ENCODE data around the gene TROAP.
A peak's percentile ranks its signal among the peaks of the same experiment; 100 is the strongest.
"Not testable (repeated sequence)": the region's sequence is repeated elsewhere in the genome, so short reads cannot be mapped to it uniquely, and the experiment has no call there.

The TROAP gene

DNA sequence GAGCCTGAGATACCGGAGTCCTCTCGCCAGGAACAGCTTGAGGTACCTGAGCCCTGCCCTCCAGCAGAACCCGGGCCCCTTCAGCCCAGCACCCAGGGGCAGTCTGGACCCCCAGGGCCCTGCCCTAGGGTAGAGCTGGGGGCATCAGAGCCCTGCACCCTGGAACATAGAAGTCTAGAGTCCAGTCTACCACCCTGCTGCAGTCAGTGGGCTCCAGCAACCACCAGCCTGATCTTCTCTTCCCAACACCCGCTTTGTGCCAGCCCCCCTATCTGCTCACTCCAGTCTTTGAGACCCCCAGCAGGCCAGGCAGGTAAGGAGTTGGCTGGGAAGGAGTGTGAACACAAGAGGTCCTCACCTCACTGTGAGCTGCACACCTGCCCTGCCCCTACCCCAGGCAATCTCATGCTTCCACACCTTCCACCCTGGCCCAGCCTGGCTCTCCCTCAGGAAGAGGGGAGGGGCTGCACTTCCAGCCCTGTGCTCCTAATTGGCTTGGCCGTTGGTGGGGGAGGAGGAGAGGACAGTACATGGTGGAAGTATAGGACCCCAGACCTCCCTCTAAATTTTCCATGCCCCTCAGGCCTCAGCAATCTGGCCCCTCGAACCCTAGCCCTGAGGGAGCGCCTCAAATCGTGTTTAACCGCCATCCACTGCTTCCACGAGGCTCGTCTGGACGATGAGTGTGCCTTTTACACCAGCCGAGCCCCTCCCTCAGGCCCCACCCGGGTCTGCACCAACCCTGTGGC, 7.8 kb downstream of the TROAP start:
- no peak for DNase-seq

DNA sequence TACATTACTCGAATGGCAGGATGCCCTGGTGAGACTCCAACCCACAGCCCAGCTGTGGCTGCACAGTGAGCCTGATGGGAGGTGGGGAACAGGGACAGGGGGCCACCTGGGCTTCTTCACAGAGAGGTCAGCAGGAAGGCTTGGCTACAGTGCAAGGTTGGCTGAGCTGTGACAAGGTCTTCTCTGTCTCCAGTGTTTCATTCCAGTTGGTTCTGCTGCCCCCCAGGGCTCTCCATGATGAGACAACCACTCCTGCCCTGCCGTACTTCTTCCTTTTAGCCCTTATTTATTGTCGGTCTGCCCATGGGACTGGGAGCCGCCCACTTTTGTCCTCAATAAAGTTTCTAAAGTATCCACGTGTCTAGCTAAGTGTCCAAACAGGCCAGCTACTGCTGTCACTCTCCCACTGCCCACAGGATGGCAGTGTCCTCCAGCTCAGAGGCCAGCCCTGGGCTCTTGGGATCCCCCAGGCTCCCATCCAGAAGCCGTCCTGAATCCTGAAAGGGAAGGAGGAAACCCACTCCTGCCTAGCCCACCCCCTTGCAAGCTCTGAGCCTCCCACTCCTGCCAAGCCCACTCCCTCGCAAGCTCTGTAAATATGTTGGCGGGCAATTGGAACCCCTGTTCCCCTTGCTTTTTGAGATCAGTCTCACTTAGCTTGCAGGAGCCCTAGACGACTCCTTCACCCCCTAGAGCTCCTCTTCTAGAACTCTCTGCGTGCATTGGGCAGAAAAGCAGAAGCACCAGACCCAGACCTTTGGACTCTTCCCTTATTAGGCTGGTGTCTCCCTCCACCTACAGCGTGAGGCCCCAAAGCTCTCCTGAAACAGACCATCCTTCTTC, 8.5 kb downstream of the TROAP start:
- DNase-seq: no peak

DNA sequence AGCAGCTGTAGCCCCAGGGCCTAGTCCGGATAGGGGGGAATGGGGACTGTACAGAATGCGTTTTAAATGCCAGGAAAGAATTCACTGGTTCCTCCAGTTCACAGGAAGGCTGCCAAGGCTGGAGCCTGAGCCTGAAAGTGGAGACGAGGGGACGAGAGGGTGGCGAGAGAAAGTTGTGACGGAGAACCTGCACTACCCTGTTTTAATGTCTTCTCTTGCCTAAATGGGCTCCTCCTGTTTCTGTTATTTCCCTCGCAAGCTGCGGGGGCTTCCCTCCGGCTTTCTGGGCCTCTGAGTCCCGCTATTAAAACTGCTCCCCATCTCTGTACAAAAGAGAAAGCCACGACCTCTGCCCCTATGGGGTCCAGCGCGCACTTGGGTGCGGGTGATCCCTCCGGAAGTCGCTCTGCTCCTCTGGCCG, 9.4 kb downstream of the TROAP start:
- no peak for DNase-seq

DNA sequence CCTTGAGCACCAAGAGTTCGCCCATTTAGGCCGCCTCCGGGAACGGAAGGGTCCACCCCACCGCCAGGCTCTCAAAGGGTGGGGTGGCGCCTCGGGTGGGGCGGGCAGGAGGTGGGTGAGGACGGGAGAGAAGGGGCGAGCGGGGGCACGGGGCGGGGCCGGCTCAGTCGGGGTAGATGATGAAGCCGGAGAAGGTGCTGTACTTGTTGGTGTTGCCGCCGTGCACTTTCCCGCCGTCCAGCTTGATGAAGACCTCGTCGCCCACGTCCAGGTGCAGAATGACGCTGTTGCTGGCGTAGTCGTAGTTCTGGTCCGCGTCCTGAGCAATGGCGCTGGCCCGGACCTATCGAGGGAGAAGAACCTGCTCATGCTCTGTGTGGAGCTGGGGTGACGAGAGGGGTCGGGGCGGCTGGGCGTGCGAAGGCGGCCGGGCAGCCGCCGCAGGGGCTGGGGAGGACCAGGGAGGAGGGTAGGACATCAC, 9.9 kb downstream of the TROAP start:
- DNase-seq: no peak

DNA sequence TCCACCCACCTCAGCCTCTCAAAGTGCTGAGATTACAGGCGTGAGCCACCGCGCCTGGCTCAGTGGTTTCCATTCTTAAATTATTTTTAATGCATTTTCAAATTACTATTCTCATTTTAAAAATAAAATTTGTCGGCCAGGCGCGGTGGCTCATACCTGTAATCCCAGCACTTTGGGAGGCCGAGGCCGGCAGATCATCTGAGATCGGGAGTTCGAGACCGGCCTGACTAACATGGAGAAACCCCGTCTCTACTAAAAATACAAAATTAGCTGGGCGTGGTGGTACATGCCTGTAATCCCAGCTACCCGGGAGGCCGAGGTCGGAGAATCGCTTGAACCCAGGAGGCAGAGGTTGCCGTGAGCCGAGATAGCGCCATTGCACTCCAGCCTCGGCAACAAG, 10.7 kb downstream of the TROAP start:
- DNase-seq: not testable (repeated sequence)

DNA sequence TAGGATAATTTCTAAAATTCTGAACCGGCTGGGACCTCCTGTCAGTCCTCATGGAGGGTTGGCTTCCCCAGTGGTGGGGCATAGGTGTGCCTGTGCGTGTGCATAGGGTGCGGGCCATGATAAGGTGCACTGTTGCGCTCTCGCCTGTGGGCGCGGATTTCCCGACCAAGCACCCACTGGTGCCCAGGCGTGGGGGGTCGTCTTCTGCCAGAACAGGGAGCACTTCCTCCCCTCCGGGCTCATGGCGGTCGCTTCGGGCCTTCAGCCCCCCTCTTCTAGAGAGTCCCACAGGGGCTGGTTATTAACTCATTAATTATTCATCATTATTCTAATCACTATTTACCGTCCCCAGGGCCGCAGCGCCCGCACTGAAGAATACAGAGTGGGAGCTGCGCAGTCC, 11.2 kb downstream of the TROAP start:
- no peak for DNase-seq

DNA sequence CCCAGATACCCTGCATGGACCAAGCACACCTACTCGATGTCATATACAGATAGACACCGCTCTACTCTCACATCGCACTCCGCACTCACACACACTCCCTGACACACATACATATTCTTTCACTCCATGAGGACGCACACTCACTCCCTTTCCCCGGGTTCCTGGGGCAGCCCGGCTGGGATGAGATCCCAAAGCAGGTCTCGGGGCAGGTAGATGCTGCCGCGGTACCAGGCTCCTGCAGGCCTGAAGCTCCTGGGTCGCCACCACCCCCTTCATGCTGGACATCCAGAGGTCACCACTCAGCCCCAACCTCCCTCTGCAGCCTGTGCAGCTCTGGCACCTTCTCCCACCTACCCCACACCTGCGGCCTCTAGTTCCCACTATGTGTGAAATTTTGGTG, 11.6 kb downstream of the TROAP start:
- no peak for DNase-seq

DNA sequence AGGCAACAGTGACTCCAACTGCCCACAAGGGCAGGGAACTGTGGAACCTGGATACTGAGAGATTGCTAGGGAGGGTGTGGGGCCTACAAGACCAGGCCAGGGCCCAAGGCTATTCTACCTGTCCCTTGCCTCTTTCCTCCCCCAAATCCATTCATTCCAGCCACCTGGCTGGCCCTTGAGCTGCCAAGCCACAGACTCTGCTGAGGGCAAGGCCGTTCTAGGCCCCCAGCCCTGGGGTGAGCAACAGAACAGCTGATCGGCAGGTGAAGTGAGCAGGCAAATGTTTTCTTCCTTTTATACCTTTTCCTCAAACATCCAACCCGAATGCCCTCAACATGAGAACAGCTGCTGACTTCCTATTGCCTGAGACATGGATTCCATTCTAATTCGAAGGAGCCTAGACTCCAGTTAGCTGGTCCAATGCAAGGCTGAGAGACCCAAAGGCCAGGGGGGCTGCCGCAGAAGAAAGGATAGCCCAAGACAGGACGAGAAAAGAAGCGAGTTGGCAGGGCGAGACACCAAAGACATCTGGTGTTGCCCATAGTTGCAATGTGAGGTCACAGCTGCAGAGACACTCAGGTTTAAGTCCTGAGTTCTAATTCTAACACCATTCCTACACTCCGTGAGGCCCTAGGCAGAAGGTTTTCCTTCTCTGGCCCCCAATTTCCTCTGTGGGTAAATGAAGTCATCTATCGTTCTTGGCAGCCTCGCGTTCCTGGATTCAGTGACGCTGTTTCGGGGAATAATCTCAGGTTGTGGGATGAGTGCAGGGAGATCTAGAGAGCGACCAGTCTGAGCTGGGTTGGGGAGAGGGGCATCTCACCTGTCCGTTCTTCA, 12.3 kb downstream of the TROAP start:
- no peak for DNase-seq

DNA sequence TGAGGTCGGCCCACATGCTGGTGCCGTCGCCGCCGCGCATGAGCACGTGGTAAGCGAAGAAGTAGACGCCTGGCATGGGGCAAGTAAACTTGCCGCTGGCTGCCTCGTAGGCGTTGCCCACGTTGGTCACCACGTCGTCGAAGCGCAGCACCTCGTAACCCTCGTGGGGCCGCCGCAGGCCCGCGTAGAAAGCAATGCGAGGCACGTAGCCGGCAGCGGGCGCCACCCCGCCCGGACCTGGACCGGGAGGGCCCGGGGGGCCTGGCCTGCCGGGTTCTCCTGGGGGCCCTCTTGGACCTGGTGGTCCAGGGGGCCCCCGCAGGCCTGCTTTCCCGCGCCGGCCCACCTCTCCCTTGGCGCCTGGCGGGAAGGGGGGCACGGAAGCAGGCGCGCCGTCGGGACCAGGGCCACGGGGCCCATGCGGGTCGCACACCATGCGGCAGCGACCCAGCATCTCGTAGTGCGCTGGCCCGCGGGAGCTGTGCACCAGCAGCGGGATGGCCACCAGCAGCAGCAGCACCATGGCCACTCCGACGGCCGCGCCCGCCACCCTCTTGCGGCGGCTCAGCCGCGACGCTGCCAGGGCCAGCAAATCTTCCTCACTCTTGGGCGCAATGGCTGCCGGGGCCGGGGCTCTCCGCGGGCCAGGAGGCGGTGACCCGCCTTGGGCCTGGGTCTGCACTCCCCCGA, 13.0 kb downstream of the TROAP start:
- no peak for DNase-seq

DNA sequence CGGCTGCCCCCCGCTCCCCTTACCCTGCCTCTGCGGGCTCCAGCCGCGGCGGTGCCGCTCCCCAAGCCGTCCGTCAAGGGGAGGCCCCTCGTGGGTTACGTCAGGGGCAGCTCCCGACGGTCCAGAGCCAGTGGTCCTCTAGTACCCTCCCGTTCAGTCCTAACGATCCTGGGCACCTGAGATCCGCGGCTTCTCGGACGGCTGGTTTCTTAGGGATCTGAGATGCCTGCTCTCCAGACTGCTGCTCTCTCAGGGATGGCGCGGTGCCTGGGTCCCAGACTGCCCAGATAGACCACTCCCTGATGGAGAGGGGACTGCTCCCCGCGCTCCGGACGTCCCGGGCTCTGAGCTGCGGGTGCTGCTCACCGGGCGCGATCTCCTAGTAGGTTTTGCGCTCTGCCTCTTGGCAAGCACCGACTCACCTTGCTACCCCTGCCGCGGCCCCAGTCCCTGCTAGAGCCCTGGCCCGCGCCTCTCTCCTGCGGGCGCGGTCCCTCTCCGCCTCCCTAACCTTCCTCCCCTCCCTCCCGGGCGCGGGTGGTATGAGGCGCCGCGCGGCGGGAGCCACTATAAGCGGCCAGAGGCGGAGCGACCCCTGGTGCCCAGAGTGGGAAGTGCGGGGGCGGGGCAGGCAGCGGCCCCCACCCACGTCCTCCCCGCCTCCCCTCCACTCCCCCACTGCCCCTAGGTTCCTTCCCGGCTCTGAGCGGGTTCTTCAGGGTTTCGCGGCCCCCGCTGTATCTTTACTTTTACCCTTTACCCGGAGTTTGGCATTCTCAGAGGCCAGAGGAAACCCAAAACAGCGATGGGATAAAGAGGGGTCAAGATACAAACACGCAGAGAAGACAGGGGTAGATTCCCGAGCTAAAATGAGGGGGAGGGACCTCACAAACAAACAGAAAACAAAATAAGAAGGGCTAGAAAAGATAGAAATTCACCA, 13.9 kb downstream of the TROAP start, which contains the start of gene C1QL4:
TSS of gene C1QL4 (minus strand) at position 544 of the 940 bp plus-strand sequence. CDS start 711 bp downstream, outside the sequence.
- no peak for DNase-seq

DNA sequence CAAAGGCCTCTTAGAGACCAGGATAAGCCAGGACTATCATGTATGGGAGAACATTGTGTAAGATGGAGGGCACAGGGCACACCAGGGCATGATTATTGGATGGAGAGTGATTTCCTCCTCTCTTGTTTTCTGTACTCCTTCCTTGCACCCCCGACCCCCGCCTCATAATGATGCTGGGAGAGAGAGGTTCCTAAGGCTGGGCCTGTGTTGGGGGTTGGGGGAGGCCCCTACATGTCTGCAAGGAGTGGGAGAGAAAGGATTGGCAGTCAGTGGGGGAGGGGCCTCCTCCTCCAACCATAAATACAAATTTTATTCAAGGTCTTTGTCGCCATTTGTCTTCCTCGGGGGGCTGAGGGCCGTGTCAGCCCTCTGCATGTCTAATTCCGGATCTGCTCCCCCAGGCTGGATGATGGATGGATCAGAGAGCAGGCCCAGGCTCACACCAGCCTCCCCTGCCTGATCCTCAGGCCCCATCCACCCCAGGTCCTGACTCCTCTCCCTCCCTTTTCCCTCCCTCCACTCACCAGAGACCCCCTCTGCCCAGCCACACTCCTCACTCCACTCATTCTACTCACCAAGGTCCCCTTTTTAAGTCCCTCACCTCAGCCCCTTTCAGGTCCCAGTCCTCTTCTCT, 15.9 kb downstream of the TROAP start:
- no peak for DNase-seq

DNA sequence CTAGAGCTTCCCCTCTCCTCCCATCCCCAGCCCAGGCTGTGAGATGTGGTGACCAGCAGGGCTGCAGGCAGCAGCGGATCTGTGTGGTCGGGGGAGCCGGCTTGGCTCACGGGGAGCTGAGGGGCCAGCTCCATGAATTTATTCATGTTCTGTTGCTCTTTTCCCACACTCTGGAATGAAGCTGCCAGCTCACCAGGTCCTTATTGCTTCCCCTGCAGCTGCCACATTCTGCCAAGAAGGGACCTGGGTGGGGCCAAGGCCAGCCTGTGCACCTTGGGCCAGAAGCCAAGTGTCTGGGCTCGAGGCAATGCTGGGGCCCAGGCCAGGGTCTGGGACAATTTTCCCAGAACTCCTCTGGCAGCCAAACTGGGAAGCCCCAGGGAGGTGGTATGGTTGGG, 16.4 kb downstream of the TROAP start:
- no peak for DNase-seq

DNA sequence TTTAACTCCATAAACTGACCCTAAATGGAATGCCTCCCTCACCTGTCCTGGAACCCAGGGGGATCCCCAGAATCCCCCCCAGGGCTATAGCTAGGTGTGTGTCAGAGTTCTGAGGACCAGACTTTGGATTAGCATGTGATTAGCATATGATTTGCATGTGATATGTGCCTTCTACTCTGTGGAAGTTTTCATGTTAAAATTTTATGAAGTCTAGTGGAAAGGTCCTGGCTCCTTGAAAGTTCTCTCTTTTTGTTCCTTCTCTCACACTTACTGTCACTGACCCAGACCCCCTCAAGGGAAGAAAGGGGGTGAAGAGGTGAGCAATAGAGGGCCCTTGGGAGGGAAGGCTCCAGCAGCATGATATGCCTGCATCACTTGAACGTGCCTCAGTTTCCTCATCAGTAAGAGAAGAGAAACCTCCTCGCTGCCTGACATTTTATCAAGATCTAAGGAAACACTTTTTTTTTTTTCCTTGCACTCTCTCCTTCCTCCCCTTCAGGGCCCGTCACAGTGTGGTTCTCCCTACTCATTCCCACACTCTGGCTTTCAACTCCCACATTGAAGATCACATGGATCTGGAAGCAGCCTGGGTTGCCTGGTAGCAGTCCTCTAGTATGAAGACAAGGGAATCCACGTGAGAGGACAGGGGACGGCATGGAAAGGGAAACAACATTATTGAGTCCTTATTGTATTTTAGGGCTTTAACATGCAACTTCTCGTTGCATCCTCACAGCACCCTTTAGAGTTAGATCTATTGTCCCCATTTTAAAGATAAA, 17.2 kb downstream of the TROAP start:
- no peak for DNase-seq

DNA sequence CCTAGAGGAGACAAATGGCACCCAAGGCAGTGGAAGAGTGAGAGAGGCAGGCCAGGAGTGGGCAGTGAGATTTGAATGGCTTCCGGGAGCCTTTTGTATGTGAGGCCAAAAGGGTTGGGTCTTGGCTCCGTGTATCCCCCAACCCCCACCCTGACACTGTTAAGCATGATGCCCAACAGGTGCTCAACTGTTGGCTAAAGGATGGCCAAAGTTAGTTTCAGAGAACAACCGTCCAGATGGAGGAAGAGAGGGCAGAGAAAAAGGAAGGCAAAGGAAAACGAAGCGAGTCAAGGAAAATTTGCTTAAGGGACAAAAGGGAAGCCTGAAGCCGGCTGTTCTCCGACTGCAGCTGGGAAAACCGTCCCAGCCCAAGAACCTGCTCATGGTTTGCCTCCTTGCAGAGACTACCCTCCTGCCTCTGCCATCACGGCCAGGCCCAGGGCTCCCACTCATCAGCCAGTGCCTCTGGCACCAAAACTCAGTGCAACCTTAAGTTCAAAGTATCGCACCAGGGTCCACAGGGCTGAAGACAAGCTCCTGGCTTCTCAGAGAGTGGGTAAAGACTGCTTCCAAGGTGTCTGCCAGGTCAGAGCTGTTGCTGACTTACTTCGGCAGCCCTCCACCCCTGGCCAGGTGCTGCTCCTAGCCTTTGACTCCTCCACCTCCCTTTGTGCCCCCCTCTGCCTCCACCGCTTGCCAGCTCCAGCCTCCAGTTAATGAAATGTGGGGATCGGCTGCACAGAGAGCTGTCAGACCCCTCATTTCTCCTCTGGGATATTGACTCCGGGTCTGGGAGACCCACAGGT, 18.1 kb downstream of the TROAP start:
- no peak for DNase-seq

DNA sequence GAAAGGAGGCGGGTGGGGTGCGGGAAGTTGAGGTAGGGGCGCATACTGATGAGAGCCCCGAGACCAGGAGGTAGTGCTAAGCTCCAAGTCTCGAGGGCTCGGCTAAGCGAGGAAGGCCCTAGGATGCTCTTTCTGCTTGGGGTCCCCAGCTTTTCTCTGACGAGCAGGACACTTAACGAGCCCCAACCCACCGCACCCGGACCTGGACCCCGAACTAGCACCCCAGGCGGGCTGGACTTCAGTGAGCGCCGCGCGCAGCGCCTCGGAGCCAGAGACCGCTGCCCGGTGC, 18.7 kb downstream of the TROAP start:
- no peak for DNase-seq

DNA sequence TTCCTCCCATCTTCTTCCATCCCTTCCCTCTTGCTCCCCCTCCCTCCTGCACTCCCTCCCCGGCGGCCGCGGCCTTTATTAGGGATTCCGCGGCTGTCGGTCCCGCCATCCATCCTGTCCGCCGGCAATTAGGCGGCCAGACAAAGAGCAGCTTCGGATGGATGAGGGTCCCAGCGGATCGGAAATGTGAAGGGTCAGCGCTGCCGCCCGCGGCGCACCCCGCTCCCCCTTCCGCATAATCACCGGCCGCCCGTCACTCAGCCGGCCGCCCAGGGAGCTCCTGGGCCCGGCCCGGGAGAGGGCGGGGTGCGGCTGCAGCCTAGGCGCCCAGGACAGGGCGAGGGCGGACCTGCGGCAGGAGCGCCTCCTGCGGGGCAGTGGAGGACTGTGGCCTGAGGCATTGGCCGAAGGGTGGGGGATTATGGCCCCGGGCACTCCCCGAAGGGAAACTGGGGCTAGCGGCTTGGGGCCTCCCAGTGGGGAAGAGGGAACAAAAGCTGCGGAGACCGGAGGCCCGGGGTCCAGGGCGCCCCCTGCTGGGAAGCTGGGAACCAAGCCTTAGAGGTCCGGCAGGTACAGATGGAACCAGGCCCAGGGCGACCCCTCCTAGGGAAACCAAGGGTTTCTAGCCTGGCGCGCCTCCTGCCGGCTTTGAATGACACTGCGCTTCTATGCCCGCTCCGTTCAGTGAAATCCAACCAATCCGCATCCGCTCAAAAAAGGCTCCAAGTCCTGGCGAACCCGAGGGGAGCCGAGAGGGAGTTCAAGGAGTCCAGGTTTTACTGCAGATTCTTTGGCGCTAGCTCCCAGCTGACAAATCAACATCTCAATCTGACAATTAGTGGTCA, 19.2 kb downstream of the TROAP start:
- DNase-seq: peak; percentile 17

DNA sequence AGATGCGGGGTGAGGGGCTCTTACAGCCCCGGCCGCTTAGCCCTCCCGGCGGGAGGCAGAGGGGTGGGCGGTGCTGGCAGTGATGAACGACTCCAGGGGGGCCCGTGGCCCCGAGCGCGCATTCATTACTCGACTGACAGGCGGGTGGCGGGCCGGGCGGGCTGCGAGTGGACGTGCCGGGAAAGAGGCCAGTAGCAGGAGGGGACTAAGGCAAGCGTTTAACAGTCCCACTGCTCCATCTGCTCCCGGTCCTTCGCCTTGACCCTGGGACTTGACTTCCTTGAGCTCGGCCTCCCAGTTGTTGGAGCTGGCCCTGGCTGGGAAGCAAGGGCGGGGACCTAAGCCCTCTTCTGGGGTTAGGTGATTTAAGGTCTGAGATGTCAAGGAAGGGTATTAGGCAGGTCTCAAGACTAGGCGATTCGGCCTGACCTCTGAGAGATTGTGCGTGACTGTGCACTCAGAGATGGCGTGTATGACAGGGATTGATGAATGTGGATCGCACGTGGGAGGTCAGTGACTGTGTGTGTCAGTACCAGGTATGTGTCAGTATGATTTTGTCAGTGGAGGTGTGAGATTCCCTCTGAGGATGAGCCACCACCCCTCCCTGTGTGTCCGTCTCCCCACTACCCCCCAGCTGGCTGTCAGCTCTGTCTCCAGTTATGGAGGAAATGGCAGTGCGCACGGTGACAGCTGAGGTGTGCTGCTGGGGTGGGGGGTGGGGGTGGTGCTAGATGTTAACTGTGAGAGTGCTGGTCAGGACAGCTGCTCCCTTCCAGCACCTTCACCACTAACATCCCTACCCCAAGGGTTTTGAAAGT, 20.1 kb downstream of the TROAP start:
- DNase-seq: no peak

Measured in GF-D8 (cell line).